ENCODE measurements around the gene C14orf180.

Gene C14orf180

GRCh38 chr14:104576970-104577332 lies 2.6 kb upstream of the C14orf180 start:
- TF ChIP-seq TAF1 (IDR thresholded peaks at IDR 0.05; ENCODE audit: borderline replicate concordance, insufficient read depth, low read length) (no peak), SIN3A (IDR thresholded peaks at IDR 0.05; ENCODE audit: borderline replicate concordance, insufficient read depth, low read length) (no peak), REST (IDR thresholded peaks at IDR 0.05; ENCODE audit: insufficient read depth in 1 of 2, low read depth in 2 of 2, low read length in 2 of 2) (no peak), FOXP2 (optimal IDR thresholded peaks at IDR 0.05; ENCODE audit: borderline replicate concordance, extremely low read depth, extremely low read length, insufficient read depth) (no peak), POLR2AphosphoS5 (IDR thresholded peaks at IDR 0.05; ENCODE audit: low read depth, low read length) (no peak)

DNA sequence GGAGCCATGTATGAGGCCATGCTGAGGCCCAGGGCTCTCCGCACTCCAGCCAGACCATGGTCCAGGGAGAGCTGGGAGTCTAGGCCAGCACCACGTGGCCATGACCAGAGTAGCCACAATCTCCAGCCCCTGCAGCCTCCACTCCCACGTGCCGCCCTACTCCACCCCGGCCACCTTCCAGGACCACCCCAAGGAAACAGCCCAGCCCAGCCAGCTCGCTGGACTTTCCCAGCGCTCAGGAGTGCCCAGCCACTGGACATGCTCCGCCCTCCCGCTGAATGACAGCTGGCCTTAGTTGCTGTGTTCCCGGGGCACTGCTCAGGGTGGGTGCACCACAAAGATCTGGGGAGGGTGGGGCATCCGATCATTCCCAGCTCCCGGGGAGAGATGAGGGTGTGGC lies 2.1 kb upstream of the C14orf180 start:
- no peak for TF ChIP-seq POLR2AphosphoS5 (IDR thresholded peaks at IDR 0.05; ENCODE audit: low read depth, low read length)
- TF ChIP-seq SIN3A (IDR thresholded peaks at IDR 0.05; ENCODE audit: borderline replicate concordance, insufficient read depth, low read length): no peak
- no peak for TF ChIP-seq TAF1 (IDR thresholded peaks at IDR 0.05; ENCODE audit: borderline replicate concordance, insufficient read depth, low read length)
- no peak for TF ChIP-seq FOXP2 (optimal IDR thresholded peaks at IDR 0.05; ENCODE audit: borderline replicate concordance, extremely low read depth, extremely low read length, insufficient read depth)
- TF ChIP-seq REST (IDR thresholded peaks at IDR 0.05; ENCODE audit: insufficient read depth in 1 of 2, low read depth in 2 of 2, low read length in 2 of 2): no peak

DNA sequence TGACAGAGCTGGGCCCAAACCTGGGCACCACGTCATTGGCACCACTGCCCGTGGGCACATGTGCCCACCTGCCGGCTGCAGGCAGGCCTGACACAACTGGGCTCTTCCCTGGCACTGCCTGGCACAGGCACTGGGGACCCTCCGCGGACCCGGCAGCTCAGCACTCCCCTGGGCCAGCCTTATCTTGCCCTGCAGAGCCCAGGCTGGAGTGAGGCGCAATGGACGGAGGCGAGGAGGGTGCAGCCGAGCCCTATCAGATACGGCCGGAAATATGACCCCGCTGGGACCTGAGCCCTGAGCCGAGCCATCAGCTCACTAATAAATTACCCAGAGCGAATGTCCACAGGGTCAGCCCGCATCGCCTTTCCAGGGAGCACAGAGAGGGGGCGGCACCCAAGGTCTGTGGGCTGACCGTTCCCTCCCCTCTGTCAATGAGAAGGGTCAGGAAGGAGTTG lies 1.7 kb upstream of the C14orf180 start:
- TF ChIP-seq POLR2AphosphoS5 (IDR thresholded peaks at IDR 0.05; ENCODE audit: low read depth, low read length) (no peak), FOXP2 (optimal IDR thresholded peaks at IDR 0.05; ENCODE audit: borderline replicate concordance, extremely low read depth, extremely low read length, insufficient read depth) (no peak), REST (IDR thresholded peaks at IDR 0.05; ENCODE audit: insufficient read depth in 1 of 2, low read depth in 2 of 2, low read length in 2 of 2) (no peak), SIN3A (IDR thresholded peaks at IDR 0.05; ENCODE audit: borderline replicate concordance, insufficient read depth, low read length) (no peak), TAF1 (IDR thresholded peaks at IDR 0.05; ENCODE audit: borderline replicate concordance, insufficient read depth, low read length) (no peak)

DNA sequence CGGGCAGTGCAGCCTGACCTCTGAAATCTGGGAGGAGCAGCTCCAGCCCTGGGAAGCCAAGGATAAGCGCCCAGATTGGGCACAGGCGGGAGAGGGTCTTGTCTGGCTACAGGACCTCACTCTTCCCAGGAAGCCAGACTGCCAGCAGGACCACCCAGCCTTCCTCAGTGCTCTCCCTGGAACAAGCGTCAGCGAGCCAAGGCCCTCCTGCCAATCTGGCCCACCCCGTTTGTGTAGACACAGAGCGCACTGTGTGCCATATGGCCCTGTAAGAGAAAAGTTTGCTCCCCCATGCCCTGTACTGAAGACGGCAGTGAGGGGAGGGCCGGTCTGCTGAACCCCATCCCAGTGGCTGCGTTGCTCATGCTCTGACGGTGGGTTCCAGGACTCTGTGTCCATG lies 1.2 kb upstream of the C14orf180 start:
- TF ChIP-seq SIN3A (IDR thresholded peaks at IDR 0.05; ENCODE audit: borderline replicate concordance, insufficient read depth, low read length) (no peak), TAF1 (IDR thresholded peaks at IDR 0.05; ENCODE audit: borderline replicate concordance, insufficient read depth, low read length) (no peak), FOXP2 (optimal IDR thresholded peaks at IDR 0.05; ENCODE audit: borderline replicate concordance, extremely low read depth, extremely low read length, insufficient read depth) (no peak), REST (IDR thresholded peaks at IDR 0.05; ENCODE audit: insufficient read depth in 1 of 2, low read depth in 2 of 2, low read length in 2 of 2) (no peak)

- TF ChIP-seq TAF1 (IDR thresholded peaks at IDR 0.05; ENCODE audit: borderline replicate concordance, insufficient read depth, low read length) (no peak), SIN3A (IDR thresholded peaks at IDR 0.05; ENCODE audit: borderline replicate concordance, insufficient read depth, low read length) (no peak), REST (IDR thresholded peaks at IDR 0.05; ENCODE audit: insufficient read depth in 1 of 2, low read depth in 2 of 2, low read length in 2 of 2) (no peak), POLR2AphosphoS5 (IDR thresholded peaks at IDR 0.05; ENCODE audit: low read depth, low read length) (no peak), FOXP2 (optimal IDR thresholded peaks at IDR 0.05; ENCODE audit: borderline replicate concordance, extremely low read depth, extremely low read length, insufficient read depth) (no peak)
Observed at GRCh38 chr14:104580961-104581360, 1.4 kb downstream of the C14orf180 start.
